ENCODE data around the gene ZNF221.
"Not testable (repeated sequence)": the region's sequence is repeated elsewhere in the genome, so short reads cannot be mapped to it uniquely, and the experiment has no call there.

The ZNF221 gene

GRCh38 chr19:43934985-43935708 lies 15.9 kb upstream of the ZNF221 start, which contains the start of gene ZNF45:
Gene ZNF45 (minus strand): TSS chr19:43935282. CDS start chr19:43922185, 13,097 bp downstream.
- DNase-seq (ENCODE audit: low read depth), result peak; percentile 48
- peak within 1 kb of the TSS; percentile 78 for H3K4me3 ChIP-seq (ENCODE audit: control insufficient read depth, low read depth, low read length)
- peak; percentile 7 for TF ChIP-seq CTCF (IDR thresholded peaks at IDR 0.05; ENCODE audit: control insufficient read depth, insufficient read depth, low read depth, low read length, missing control alignments)

GRCh38 chr19:43936188-43936587 lies 14.8 kb upstream of the ZNF221 start:
- DNase-seq (ENCODE audit: low read depth), result no peak
- H3K4me3 ChIP-seq (ENCODE audit: control insufficient read depth, low read depth, low read length), result no peak overlapping the region
- TF ChIP-seq CTCF (IDR thresholded peaks at IDR 0.05; ENCODE audit: control insufficient read depth, insufficient read depth, low read depth, low read length, missing control alignments), result no peak

GRCh38 chr19:43939557-43940260 lies 11.3 kb upstream of the ZNF221 start:
- no peak overlapping the region for H3K4me3 ChIP-seq (ENCODE audit: control insufficient read depth, low read depth, low read length)
- TF ChIP-seq CTCF (IDR thresholded peaks at IDR 0.05; ENCODE audit: control insufficient read depth, insufficient read depth, low read depth, low read length, missing control alignments), result no peak

GRCh38 chr19:43940719-43941118 lies 10.3 kb upstream of the ZNF221 start:
- TF ChIP-seq CTCF (IDR thresholded peaks at IDR 0.05; ENCODE audit: control insufficient read depth, insufficient read depth, low read depth, low read length, missing control alignments), result no peak
- DNase-seq (ENCODE audit: low read depth), result no peak
- H3K4me3 ChIP-seq (ENCODE audit: control insufficient read depth, low read depth, low read length), result no peak overlapping the region

More at GRCh38 chr19:43939557-43940260, 11.3 kb upstream of the ZNF221 start:
- DNase-seq (ENCODE audit: low read depth), result no peak

- TF ChIP-seq CTCF (IDR thresholded peaks at IDR 0.05; ENCODE audit: control insufficient read depth, insufficient read depth, low read depth, low read length, missing control alignments), result no peak
- DNase-seq (ENCODE audit: low read depth), result no peak
- no peak overlapping the region for H3K4me3 ChIP-seq (ENCODE audit: control insufficient read depth, low read depth, low read length)
These were observed 9.8 kb upstream of the ZNF221 start for GRCh38 chr19:43941209-43941608.

GRCh38 chr19:43947412-43947811 lies 3.6 kb upstream of the ZNF221 start:
- DNase-seq (ENCODE audit: low read depth); H3K4me3 ChIP-seq (ENCODE audit: control insufficient read depth, low read depth, low read length): not testable (repeated sequence)

- not testable (repeated sequence) for H3K4me3 ChIP-seq (ENCODE audit: control insufficient read depth, low read depth, low read length); DNase-seq (ENCODE audit: low read depth)
These were observed 1.2 kb upstream of the ZNF221 start for GRCh38 chr19:43949803-43950202.
